Memory B cell (primary cell): Measurements from ENCODE around the gene SLIT3.

ENCODE experiments used
- ATAC-seq: fragments of 150-1000 bp; cut with Tn5 transposase; 2 replicates; pipeline ENCODE4 v1.10.0; 2021; ENCODE audit warnings: low read depth, mild to moderate bottlenecking, moderate library complexity
- DNase-seq, 2 donors: peaks; one replicate each; pipeline ENCODE4 v3.0.0; 2022; ENCODE audit warnings: low spot score in 2 of 2
- H3K27ac Mint-ChIP-seq: one replicate; pipeline ENCODE4 v1.8.0; 2022; ENCODE audit warnings: mild to moderate bottlenecking, moderate library complexity, mixed read lengths
- H3K27me3 Mint-ChIP-seq: one replicate; pipeline ENCODE4 v1.8.0; 2022; ENCODE audit warnings: mixed read lengths
- H3K36me3 Mint-ChIP-seq: one replicate; pipeline ENCODE4 v1.8.0; 2022; ENCODE audit warnings: mild to moderate bottlenecking, mixed read lengths
- H3K4me1 Mint-ChIP-seq: one replicate; pipeline ENCODE4 v1.8.0; 2022; ENCODE audit warnings: mixed read lengths
- H3K4me3 Mint-ChIP-seq: one replicate; pipeline ENCODE4 v1.8.0; 2022; ENCODE audit warnings: mild to moderate bottlenecking, moderate library complexity, mixed read lengths
- H3K9me3 Mint-ChIP-seq: one replicate; pipeline ENCODE4 v1.8.0; 2022; ENCODE audit warnings: mixed read lengths

The SLIT3 gene

DNA sequence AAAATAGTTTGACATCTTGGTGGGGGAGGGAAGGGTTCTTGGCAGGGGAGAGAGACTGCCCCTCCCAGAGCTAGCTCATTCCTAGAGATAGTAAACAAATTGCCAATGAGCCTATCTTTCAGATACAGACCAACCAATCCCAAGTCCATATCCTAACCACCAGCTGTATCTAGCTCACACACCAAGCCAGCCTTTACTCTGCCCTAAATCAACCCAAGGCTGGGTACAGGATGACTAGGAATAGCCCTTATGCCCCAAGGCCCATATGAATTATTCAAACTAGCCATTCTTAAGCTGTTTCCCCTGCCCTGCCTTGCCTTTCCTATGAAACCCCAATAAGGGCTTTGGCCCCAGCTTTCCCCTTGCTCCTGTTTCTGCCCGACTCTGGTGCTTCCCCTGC, 440.4 kb downstream of the SLIT3 start:
- DNase-seq: no peak
- no peak overlapping the region for H3K27ac Mint-ChIP-seq
- H3K4me3 Mint-ChIP-seq: no peak overlapping the region
- H3K36me3 Mint-ChIP-seq: no peaks in the 10 kb centered on the region
- ATAC-seq: no peak
- H3K9me3 Mint-ChIP-seq: no peaks in the 10 kb centered on the region
- H3K27me3 Mint-ChIP-seq: no peaks in the 10 kb centered on the region
- H3K4me1 Mint-ChIP-seq: no peaks in the 10 kb centered on the region

DNA sequence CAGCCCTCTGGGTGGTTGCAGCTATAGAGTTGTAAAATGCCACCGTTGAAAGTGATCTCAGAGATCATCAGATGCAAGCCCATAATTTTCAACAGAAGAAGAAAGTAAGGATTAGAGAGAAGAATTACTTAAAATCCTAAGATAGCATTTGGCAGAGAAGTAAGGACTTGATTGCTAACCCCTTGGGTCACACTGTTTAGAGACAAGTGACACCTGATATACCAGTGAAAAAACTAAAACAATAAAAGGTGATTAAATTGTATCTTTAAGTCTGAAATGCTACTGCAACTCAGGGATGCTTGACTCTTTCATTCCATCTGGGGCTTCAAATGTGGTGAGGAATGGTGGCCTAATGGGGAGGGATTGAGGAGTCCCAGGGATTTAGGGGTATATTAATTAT, 440.9 kb downstream of the SLIT3 start:
- ATAC-seq (no peak), DNase-seq (no peak)
- Mint-ChIP-seq H3K4me1 (no peaks in the 10 kb centered on the region), H3K27ac (no peak overlapping the region), H3K27me3 (no peaks in the 10 kb centered on the region), H3K36me3 (no peaks in the 10 kb centered on the region), H3K9me3 (no peaks in the 10 kb centered on the region), H3K4me3 (no peak overlapping the region)

DNA sequence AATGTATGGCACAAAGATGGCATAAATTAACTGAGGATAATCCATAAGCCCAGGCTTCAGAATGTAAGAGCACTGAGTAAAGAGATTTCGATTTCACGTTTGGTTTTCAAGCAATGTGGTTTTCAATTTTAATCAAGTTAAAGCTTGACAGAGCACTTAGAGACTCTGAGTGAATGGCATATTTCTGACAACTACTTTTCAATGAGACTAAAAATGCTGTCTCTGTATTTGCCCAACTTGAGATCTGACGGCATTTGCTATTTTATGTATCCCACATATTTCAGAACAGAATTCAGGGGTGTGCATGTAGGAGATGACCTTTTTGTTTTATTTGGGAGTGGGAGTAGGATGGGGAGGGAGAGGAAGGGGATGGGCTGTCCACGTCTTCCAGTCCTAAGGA, 441.5 kb downstream of the SLIT3 start:
- Mint-ChIP-seq H3K4me1 (no peaks in the 10 kb centered on the region), H3K27me3 (no peaks in the 10 kb centered on the region), H3K4me3 (no peak overlapping the region), H3K36me3 (no peaks in the 10 kb centered on the region), H3K9me3 (no peaks in the 10 kb centered on the region), H3K27ac (no peak overlapping the region)
- no peak for DNase-seq
- no peak for ATAC-seq

DNA sequence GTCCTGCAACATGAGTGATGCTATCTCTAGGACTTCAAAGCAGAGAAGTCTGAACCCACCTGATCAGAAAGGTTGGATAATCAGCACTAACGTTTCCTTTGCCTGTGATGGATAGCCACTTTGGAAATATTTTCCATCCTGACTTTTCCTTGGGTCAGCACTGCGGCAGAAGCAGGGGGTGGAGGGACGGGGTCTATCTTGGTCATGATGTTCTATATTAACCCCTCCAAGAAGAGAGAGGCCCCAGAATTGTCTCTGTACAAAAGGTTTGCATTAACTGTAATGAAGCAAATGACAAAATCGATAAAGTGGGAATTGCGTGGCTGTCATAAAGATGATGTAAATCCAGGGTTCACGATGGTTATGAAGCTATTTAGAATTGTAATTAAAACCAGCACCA, 441.9 kb downstream of the SLIT3 start:
- no peaks in the 10 kb centered on the region for H3K9me3 Mint-ChIP-seq
- DNase-seq (no peak), ATAC-seq (no peak)
- H3K27me3 Mint-ChIP-seq: no peaks in the 10 kb centered on the region
- no peaks in the 10 kb centered on the region for H3K4me1 Mint-ChIP-seq
- no peak overlapping the region for H3K4me3 Mint-ChIP-seq
- no peak overlapping the region for H3K27ac Mint-ChIP-seq
- H3K36me3 Mint-ChIP-seq: no peaks in the 10 kb centered on the region

DNA sequence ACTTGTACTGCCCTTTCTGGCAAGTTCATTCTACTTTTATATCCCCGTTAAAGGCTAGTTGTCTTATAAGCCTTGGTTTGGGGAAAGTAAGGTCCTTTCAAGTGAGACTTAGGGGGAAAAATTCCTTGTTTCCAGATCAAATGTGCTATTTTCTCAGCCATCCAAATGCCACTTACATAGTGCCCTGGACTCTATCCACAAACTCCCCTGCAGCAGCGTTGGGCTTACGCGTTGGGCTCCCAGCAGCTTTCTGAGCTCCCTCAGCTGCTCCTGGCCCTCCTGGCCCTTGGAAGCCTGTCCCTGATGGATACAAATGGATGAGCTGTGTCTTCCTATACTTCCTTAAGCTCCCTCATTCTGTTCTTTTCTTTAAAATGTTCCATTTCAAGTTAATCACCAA, 442.6 kb downstream of the SLIT3 start:
- no peak for ATAC-seq
- Mint-ChIP-seq H3K27me3 (no peaks in the 10 kb centered on the region), H3K27ac (no peak overlapping the region), H3K4me3 (no peak overlapping the region), H3K4me1 (no peaks in the 10 kb centered on the region), H3K9me3 (no peaks in the 10 kb centered on the region), H3K36me3 (no peaks in the 10 kb centered on the region)
- DNase-seq: no peak

DNA sequence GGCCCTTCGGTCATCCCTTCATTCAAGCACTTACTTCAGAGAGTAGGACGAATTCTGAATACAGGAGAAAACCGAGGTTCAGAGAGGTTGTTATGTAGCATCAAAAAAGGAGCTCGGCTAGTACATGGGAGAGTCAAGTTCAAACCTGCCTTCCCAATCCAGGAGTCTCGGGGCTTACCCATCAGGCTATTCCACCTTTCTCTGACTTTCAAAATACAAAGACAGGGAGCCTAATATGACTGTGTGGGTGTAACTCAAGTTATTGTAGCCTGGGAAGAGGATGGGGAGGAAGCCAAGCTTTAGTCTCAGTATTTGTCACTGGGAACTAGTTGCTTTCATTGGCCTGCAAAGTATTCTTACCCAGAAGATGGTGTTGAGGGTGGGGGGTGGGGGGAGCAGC, 447.0 kb downstream of the SLIT3 start:
- no peak for ATAC-seq
- Mint-ChIP-seq H3K9me3 (no peaks in the 10 kb centered on the region), H3K27me3 (no peaks in the 10 kb centered on the region), H3K27ac (no peak overlapping the region), H3K4me3 (no peak overlapping the region), H3K36me3 (no peaks in the 10 kb centered on the region), H3K4me1 (no peaks in the 10 kb centered on the region)
- DNase-seq: no peak

DNA sequence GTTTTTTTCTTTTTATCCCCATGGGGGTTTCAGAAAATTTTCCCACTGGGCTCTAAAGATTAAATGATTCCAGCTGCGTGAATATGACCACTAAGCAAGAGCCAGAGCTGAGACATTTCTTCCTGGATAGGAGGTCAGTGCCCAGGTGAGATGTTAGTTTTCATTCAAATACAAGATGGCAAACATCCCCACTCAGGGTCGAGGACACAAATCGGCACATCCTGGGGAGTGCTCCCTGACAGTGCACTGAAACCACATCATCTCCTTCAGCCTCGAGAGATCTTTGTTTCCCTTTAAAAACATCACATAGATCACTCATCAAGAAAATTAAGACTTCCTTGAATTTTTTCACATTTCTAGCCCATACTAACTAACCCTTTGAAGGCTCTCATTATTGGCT, 448.6 kb downstream of the SLIT3 start:
- no peaks in the 10 kb centered on the region for H3K9me3 Mint-ChIP-seq
- H3K36me3 Mint-ChIP-seq: no peaks in the 10 kb centered on the region
- no peak for DNase-seq
- H3K27ac Mint-ChIP-seq: no peak overlapping the region
- ATAC-seq: no peak
- no peak overlapping the region for H3K4me3 Mint-ChIP-seq
- H3K27me3 Mint-ChIP-seq: no peaks in the 10 kb centered on the region
- H3K4me1 Mint-ChIP-seq: no peaks in the 10 kb centered on the region

DNA sequence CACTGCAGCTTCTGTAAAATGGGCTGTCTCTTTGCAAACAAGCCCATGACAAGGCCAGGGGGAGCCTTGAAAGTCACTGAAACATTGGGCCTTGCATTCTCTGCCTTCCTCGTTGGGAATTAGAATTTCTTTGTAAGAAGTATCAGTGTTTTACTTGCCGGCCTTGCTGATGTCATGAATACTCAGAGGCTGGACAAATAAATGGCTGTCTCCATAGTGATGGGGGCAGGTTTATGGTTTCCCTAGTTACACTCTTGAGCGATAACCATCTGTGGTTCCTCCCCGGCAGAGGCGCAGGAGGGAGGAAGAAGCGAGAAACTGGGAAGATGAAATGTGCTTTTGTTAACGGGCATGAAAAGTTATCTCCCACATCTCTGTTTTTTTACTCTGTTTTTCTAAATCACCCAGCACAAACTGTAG, 449.0 kb downstream of the SLIT3 start:
- ATAC-seq (no peak), DNase-seq (no peak)
- Mint-ChIP-seq H3K9me3 (no peaks in the 10 kb centered on the region), H3K27me3 (no peaks in the 10 kb centered on the region), H3K36me3 (no peaks in the 10 kb centered on the region), H3K4me3 (no peak overlapping the region), H3K27ac (no peak overlapping the region), H3K4me1 (no peaks in the 10 kb centered on the region)

DNA sequence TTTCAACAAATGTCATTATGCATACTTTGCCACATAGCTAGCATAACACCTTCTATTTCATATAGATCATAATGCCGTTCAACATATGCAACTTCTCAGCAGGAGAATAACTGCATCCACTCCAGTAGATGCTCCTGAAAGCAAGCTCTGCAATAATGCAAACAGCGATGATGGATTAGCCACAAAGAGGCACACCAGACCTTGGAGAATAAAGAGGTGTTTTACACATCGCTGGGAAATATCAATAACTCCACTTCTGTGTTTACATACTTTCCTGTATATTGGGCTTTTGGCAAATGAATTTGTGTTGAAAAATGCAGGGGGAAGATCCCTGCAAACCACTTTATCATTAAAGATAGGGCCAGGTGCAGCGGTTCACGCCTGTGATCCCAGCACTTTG, 450.3 kb downstream of the SLIT3 start:
- Mint-ChIP-seq H3K4me1 (no peaks in the 10 kb centered on the region), H3K4me3 (no peak overlapping the region), H3K27ac (no peak overlapping the region), H3K9me3 (no peaks in the 10 kb centered on the region), H3K27me3 (no peaks in the 10 kb centered on the region), H3K36me3 (no peaks in the 10 kb centered on the region)
- ATAC-seq (no peak), DNase-seq (no peak)

DNA sequence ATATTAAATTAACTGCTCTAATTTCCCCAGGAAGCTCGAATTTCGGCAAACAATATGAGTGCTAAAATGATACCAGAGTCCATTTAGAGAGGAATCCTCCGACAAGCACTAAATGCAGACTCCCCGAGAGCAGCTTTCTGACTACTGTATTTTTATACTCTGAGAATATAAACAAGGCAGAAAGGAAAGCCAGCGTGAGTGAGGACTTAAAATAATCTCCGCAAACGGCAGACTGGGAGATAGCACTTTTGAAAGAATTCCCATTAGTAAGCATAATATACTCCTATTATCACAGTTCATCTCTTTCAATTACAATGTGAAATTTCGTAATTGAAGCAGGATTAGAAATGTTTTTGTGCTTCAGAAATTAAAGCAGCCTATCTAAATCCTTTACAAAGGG, 452.4 kb downstream of the SLIT3 start:
- Mint-ChIP-seq H3K27me3 (peaks cover 2% of the 10 kb centered on the region), H3K9me3 (no peaks in the 10 kb centered on the region), H3K4me3 (no peak overlapping the region), H3K36me3 (no peaks in the 10 kb centered on the region), H3K4me1 (no peaks in the 10 kb centered on the region), H3K27ac (no peak overlapping the region)
- DNase-seq (no peak), ATAC-seq (no peak)

DNA sequence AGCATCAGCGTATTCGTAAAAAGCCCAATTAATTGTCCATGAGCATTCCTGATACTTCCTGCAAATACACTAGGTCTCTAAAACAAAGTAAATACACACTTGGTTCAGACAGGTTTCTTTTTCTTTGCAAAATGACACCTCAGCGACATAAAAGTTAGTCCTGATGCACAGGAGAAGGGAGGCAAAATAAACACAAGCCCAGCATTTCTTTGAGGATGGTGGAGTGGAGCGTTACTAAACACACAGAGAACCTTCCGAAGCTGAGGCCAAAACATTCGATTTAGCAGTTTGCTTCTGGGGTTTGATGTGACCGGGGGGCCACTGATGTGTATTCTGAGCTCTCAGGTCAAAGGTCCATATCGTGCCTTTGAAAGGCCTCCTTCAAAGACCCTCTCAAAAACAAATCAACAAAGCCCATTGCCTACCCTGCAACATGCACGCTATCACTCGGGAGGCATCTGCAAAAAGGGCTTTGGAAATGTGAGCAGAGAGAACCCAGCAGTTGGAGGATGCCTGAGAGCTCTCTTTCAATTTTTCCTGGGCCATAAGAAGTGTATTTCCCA, 453.3 kb downstream of the SLIT3 start:
- DNase-seq: no peak
- H3K27me3 Mint-ChIP-seq: peaks cover 2% of the 10 kb centered on the region
- no peaks in the 10 kb centered on the region for H3K36me3 Mint-ChIP-seq
- H3K27ac Mint-ChIP-seq: no peak overlapping the region
- no peak for ATAC-seq
- no peaks in the 10 kb centered on the region for H3K4me1 Mint-ChIP-seq
- H3K9me3 Mint-ChIP-seq: no peaks in the 10 kb centered on the region
- H3K4me3 Mint-ChIP-seq: no peak overlapping the region

DNA sequence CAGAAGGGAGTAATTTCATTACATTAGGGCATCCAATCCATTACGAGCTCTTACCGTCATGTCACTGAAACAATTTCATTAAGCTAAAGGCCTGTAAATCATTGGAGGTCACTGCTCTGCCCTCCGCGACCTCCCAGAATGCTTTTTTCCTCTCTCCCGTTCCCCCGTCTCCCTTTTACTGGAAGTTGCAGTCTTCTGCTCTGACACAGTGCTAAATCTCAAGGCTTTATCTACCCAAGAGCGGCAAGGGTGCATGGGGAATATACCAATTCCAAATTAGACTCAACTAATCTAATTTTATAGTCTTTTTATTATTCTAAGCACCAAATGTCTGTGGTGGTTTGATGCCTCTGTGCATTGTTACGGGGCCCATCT, 456.0 kb downstream of the SLIT3 start:
- Mint-ChIP-seq H3K9me3 (no peaks in the 10 kb centered on the region), H3K36me3 (no peaks in the 10 kb centered on the region), H3K27ac (no peak overlapping the region), H3K27me3 (peaks cover 2% of the 10 kb centered on the region), H3K4me1 (no peaks in the 10 kb centered on the region), H3K4me3 (no peak overlapping the region)
- ATAC-seq: no peak
- no peak for DNase-seq

DNA sequence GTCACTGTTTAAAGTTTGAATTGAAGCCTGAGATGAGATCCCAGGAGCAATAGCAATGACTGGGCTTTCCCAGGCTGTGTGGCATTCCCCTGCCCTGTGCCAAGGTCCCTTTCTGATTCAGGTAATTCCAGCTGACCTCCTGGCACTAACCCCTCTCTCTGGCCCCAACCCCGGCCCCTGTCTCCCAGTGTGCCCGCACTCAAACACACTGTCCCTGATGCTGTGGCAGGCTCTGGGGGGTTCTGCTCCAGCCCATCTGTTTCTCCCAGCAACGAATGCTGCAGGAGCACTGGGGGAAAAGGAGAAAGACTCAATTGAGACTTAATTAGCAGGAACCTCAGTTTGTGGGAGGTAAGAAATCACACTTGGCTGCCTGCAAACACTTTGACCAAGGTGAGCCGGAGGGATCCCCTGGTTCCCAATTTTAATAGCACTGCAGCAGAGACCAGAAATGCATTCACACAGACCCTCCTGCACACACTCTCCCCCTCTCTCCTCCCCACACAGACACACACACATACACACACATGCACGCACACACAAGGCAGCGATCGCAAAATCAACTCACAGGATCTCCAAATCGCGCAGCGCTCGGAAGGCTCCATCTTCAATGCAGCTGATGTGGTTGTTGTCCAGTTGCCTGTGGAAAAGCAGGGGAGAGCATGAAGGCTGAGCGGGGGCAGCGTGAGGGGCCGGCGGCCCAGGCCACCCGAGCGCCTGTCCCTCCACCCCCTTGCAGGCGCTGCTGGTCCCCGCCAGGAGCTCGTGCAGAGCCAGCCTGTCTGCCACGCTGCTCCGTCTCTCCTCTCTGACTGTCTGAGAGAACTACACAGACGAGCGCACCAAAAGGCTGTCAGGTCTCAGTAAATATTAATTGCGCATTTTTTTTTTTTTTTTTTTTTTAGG, 456.7 kb downstream of the SLIT3 start:
- Mint-ChIP-seq H3K9me3 (no peaks in the 10 kb centered on the region), H3K27ac (no peak overlapping the region), H3K27me3 (peaks cover 2% of the 10 kb centered on the region), H3K36me3 (no peaks in the 10 kb centered on the region), H3K4me1 (no peaks in the 10 kb centered on the region), H3K4me3 (no peak overlapping the region)
- DNase-seq (no peak), ATAC-seq (no peak)

DNA sequence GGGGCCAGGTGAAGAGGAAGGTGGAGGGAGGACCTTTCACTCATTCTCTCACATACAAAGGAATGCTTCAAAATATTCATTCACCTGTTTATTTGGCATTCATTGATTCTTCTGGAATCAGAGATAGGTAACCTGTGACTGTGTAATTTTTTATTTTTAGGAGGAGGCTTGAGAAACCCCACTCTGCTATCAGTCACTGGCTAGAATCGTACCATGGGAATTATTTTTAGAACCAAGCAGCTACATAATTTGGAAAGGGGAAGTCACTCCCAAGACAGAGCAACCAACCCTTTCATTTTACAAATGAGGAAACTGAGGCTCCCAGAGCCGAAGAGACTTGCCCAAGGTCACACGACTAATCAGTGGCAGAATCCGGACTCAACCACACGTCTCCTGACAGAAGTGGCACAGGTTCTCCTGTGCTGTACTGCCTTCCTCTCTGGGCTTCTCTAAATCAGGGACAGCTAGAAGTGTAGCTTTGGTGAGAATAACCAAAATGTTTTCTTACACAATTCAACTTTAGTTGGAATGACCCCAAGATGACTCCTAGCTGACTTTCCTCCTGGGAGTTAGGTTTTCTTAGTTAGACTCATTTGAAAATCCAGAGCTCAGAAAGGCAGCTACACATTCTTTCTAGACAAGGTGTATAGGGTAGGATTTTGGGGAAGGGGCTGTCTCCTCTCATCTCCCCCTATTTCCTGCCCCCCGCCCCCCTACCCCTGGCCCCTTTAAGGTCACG, 457.5 kb downstream of the SLIT3 start:
- H3K27ac Mint-ChIP-seq: no peak overlapping the region
- peaks cover 2% of the 10 kb centered on the region for H3K27me3 Mint-ChIP-seq
- no peaks in the 10 kb centered on the region for H3K9me3 Mint-ChIP-seq
- DNase-seq (no peak), ATAC-seq (no peak)
- no peaks in the 10 kb centered on the region for H3K4me1 Mint-ChIP-seq
- no peak overlapping the region for H3K4me3 Mint-ChIP-seq
- no peaks in the 10 kb centered on the region for H3K36me3 Mint-ChIP-seq
